ENCODE data around the gene MVP. TPM values are rescaled to one million over a fixed set of nuclear protein-coding genes. Genes with fewer than 3 reads are reported as not detected.

Gene MVP
- total RNA-seq, 2 donors from 2014 or later = 427 to 450 TPM

DNA sequence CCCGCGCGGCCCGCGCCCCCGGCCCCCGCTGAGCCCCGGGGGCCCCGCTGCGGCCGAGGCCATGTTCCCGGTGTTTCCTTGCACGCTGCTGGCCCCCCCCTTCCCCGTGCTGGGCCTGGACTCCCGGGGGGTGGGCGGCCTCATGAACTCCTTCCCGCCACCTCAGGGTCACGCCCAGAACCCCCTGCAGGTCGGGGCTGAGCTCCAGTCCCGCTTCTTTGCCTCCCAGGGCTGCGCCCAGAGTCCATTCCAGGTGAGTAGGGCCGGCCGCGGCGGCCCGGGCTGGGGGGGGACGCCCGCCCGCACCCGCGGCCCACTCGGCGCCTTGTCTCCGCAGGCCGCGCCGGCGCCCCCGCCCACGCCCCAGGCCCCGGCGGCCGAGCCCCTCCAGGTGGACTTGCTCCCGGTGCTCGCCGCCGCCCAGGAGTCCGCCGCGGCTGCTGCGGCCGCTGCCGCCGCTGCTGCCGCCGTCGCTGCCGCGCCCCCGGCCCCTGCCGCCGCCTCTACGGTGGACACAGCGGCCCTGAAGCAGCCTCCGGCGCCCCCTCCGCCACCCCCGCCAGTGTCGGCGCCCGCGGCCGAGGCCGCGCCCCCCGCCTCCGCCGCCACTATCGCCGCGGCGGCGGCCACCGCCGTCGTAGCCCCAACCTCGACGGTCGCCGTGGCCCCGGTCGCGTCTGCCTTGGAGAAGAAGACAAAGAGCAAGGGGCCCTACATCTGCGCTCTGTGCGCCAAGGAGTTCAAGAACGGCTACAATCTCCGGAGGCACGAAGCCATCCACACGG lies 13.4 kb upstream of the MVP start:
- peak overlapping the region; percentile 48 for H3K4me3 ChIP-seq
- H3K9me3 ChIP-seq = no peaks in the 10 kb centered on the region
- peak; percentile 62 for DNase-seq
- TF ChIP-seq, protein P1, sequence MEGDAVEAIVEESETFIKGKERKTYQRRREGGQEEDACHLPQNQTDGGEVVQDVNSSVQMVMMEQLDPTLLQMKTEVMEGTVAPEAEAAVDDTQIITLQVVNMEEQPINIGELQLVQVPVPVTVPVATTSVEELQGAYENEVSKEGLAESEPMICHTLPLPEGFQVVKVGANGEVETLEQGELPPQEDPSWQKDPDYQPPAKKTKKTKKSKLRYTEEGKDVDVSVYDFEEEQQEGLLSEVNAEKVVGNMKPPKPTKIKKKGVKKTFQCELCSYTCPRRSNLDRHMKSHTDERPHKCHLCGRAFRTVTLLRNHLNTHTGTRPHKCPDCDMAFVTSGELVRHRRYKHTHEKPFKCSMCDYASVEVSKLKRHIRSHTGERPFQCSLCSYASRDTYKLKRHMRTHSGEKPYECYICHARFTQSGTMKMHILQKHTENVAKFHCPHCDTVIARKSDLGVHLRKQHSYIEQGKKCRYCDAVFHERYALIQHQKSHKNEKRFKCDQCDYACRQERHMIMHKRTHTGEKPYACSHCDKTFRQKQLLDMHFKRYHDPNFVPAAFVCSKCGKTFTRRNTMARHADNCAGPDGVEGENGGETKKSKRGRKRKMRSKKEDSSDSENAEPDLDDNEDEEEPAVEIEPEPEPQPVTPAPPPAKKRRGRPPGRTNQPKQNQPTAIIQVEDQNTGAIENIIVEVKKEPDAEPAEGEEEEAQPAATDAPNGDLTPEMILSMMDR (IDR thresholded peaks at IDR 0.05) = no peak
- no peaks in the 10 kb centered on the region for H3K36me3 ChIP-seq
- intact Hi-C loops (cut with DNase I) = no loop called here
- peak overlapping the region; percentile 80 for H3K27ac ChIP-seq
- H3K9ac ChIP-seq (ENCODE audit: low read depth in 2 of 2, low read length in 2 of 2) = peak overlapping the region; percentile 80 to 87
- H3K27me3 ChIP-seq = no peaks in the 10 kb centered on the region
- H3K4me1 ChIP-seq = peaks cover 23% of the 10 kb centered on the region

DNA sequence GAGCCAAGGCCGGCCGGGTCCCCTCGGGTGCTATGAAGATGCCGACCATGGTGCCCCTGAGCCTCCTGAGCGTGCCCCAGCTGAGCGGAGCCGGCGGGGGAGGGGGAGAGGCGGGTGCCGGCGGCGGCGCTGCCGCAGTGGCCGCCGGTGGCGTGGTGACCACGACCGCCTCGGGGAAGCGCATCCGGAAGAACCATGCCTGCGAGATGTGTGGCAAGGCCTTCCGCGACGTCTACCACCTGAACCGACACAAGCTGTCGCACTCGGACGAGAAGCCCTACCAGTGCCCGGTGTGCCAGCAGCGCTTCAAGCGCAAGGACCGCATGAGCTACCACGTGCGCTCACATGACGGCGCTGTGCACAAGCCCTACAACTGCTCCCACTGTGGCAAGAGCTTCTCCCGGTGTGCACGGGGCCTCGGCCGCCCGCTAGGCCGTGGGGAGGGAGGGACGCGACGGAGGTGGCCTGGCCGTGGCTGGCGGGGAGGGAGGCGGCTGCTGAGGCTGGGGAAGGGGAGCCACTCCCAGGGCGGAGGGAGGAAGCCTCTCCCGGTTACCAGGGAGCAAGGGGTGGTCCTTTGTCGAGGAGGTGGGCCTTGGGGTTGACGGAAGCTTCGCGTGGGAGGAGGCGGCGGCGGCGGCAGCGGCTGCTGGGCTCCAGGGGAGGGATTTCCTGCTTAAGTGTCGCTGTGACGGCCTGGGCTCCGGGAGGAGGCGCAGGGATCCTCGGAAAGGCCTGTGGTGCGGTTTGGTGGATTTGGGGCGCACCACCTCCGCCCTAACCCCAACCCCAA lies 12.6 kb upstream of the MVP start:
- TF ChIP-seq, protein P1 (IDR thresholded peaks at IDR 0.05) = peak; percentile 32
- H3K4me3 ChIP-seq = peak overlapping the region; percentile 48
- peak overlapping the region; percentile 80 for H3K27ac ChIP-seq
- no peaks in the 10 kb centered on the region for H3K9me3 ChIP-seq
- DNase-seq = peak; percentile 95
- H3K9ac ChIP-seq (ENCODE audit: low read depth in 2 of 2, low read length in 2 of 2) = peak overlapping the region; percentile 80 to 87
- H3K4me1 ChIP-seq = peaks cover 29% of the 10 kb centered on the region
- intact Hi-C loops (cut with DNase I) = no loop called here
- no peaks in the 10 kb centered on the region for H3K27me3 ChIP-seq
- no peaks in the 10 kb centered on the region for H3K36me3 ChIP-seq

DNA sequence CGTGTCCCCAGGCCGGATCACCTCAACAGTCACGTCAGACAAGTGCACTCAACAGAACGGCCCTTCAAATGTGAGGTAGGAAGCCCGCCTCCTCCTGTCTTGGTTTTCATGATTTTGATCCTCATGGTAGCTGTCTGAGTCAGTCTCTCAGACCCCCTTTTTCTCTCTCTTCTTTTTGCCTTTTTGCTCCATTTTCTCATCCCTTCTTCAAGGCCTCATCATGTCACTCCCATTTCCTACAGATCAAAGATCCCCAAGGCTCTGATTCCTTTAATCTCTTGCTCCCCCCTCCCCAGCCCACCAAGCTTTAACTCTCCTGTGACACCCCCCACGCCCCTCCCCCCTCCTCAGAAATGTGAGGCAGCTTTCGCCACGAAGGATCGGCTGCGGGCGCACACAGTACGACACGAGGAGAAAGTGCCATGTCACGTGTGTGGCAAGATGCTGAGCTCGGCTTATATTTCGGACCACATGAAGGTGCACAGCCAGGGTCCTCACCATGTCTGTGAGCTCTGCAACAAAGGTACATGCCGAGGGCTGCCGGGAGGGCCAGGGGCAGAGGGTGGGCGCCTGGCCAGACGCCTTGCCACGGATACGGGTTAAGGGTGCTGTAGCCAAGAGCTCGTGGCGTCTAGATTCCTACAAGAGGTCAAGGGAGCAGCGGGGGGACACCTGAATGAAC lies 11.9 kb upstream of the MVP start:
- peak overlapping the region; percentile 80 for H3K27ac ChIP-seq
- H3K4me1 ChIP-seq = peaks cover 30% of the 10 kb centered on the region
- DNase-seq = peak; percentile 49
- TF ChIP-seq, protein P1 (IDR thresholded peaks at IDR 0.05) = no peak
- peak overlapping the region; percentile 48 for H3K4me3 ChIP-seq
- peak overlapping the region; percentile 80 to 87 for H3K9ac ChIP-seq (ENCODE audit: low read depth in 2 of 2, low read length in 2 of 2)
- no peaks in the 10 kb centered on the region for H3K9me3 ChIP-seq
- intact Hi-C loops (cut with DNase I) = no loop called here
- H3K36me3 ChIP-seq = no peaks in the 10 kb centered on the region
- H3K27me3 ChIP-seq = no peaks in the 10 kb centered on the region

DNA sequence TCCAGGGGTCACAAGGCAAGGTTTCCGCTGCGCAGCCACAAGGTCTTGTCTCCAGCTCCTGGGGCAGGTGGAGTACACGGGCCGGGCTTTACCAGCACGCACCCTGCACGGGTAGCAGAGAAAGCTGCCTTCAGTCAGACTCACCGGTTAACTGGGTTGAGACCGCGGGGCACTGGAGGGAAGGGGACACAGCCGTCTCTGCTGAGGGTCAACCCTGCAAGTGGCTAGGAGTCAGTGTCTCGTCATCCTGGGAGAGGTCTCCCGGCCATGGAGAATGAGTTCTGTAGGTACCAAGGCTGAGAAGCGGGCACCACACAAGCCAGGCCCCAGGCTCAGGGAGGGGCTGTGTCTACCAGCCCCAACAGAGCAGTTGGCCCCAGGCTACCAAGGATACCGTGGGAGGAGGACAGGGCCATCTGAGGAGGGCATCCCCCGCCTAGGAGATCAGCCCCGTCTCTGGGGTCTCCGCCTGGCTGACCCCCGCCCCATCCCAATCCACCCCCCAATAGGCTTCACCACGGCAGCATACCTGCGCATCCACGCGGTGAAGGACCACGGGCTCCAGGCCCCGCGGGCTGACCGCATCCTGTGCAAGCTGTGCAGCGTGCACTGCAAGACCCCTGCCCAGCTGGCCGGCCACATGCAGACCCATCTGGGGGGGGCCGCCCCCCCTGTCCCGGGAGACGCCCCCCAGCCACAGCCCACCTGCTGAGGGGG lies 11.1 kb upstream of the MVP start:
- no peak for DNase-seq
- H3K27me3 ChIP-seq = no peaks in the 10 kb centered on the region
- H3K27ac ChIP-seq = peak overlapping the region; percentile 80
- H3K9me3 ChIP-seq = no peaks in the 10 kb centered on the region
- no peaks in the 10 kb centered on the region for H3K36me3 ChIP-seq
- peaks cover 30% of the 10 kb centered on the region for H3K4me1 ChIP-seq
- TF ChIP-seq, protein P1 (IDR thresholded peaks at IDR 0.05) = no peak
- intact Hi-C loops (cut with DNase I) = no loop called here
- H3K9ac ChIP-seq (ENCODE audit: low read depth in 2 of 2, low read length in 2 of 2) = peak overlapping the region in 1 of 2 donors; percentile 87
- peak overlapping the region; percentile 48 for H3K4me3 ChIP-seq
